Prostate gland (tissue), 2 donors: ENCODE results near the gene WDR38. TPM values are rescaled to one million over a fixed set of nuclear protein-coding genes. Genes with fewer than 3 reads are reported as not detected.

Experiments
- DNase-seq: peaks from one replicate; pipeline ENCODE4 v3.0.0-alpha.2; 2019; ENCODE audit warnings: low spot score
- H3K27ac ChIP-seq, 2 donors: fragments of 200-600 bp; sonication (generic); 2 replicates each; pipeline ENCODE4 v1.5.1; 2017 to 2019
- H3K27me3 ChIP-seq: fragments of 200-600 bp; sonication (generic); replicated peaks from 2 replicates; pipeline ENCODE4 v1.5.1; 2019; ENCODE audit not compliant: insufficient read depth
- H3K36me3 ChIP-seq, 2 donors: fragments of 200-600 bp; sonication (generic); 1 replicate in 1 of 2; 2 replicates in 1 of 2; pipeline versions ENCODE4 v1.5.1 to v1.8.1; 2017 to 2019
- H3K4me1 ChIP-seq: fragments of 200-600 bp; sonication (generic); replicated peaks from 2 replicates; pipeline ENCODE4 v1.5.1; 2019
- H3K4me3 ChIP-seq, 2 donors: fragments of 200-600 bp; sonication (generic); 2 replicates each; pipeline ENCODE4 v1.5.1; 2017 to 2019
- H3K9me3 ChIP-seq: fragments of 200-600 bp; sonication (generic); 2 replicates; pipeline ENCODE4 v1.5.1; 2017
- POLR2A ChIP-seq: fragments of 450-650 bp; IDR thresholded peaks from one replicate; pipeline ENCODE4 v1.6.1; 2016; ENCODE audit warnings: antibody characterized with exemption, mild to moderate bottlenecking
- POLR2AphosphoS5 ChIP-seq: sonication (generic); formaldehyde crosslinking; IDR thresholded peaks from one replicate; pipeline ENCODE4 v1.6.1; 2017; ENCODE audit warnings: antibody characterized with exemption
- WGBS: methylation state at CpG from one replicate; pipeline ENCODE4 v1.1.5; 2018; 5-methylcytosine and 5-hydroxymethylcytosine counted together
- intact Hi-C: fragments of 100-400 bp; cut with DNase I; formaldehyde crosslinking; loops from one replicate; pipeline ENCODE4 v1.14.2; 2022
- total RNA-seq, 2 donors: library from RNA; depleted of rRNA; stranded (reverse); fragments of >200 nt; gene quantifications; one replicate each; pipeline ENCODE4 v1.1.0, GENCODE V29; 2016
- TF ChIP-seq, protein P1 (sequence below), 4 experiments: fragments of 200-600 bp in 2 of 4; fragments of 450-650 bp in 2 of 4; sonication (generic) in 2 of 4; IDR thresholded peaks; 1 replicate in 3 of 4; 2 replicates in 1 of 4; pipeline ENCODE4 v1.5.1; 2016 to 2019; ENCODE audit warnings: antibody characterized with exemption in 4 of 4, mild to moderate bottlenecking in 2 of 4, moderate library complexity in 2 of 4

WDR38 gene
- total RNA-seq, 2 donors from 2014 or later, result not detected

DNA sequence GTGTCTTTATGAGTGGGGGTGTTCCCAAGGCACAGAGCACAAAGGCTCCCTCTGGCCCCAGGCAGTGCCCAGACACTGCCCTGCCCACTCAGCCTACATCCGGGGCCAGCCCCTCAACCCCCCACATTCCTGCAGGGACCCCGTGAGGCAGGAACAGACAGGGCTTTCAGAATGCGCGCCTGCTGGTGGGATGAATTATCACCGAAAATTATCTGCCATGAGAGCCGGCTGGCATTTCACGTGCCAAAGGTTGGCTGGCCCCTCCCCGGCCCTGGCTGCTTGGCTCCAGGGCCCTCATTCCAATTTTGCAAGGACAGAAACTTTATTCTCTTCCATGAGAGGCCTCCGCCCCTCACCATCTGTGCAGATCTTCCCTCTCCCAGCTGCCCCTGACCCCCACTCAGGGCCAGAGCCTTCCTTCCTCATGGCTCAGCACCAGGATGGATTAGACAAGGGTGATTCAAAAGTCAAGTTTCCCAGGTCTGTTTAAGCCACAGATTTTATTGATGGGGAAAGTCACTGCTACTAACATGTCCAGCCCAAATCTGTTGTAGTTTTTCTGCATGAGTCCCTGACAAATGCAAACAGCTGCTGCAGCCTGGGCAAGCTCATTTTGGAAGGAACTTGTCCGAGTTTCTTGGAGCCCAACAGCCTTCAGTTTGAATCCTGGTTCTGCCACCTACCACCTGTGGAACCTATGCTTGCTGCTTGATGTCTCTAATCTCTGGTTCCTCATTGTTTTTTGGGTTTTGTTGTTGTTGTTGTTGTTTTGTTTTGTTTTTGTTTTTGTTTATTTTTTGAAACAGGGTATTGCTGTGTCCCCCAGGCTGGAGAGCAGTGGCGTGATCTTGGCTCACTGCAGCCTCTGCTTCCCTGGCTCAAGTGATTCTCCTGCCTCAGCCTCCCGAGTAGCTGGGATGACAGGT, 32.3 kb upstream of the WDR38 start:
- no peak for DNase-seq
- intact Hi-C loops, result no loop called here
- H3K9me3 ChIP-seq, result no peaks in the 10 kb centered on the region
- no peaks in the 10 kb centered on the region for H3K36me3 ChIP-seq
- H3K4me3 ChIP-seq, result no peak overlapping the region
- TF ChIP-seq POLR2AphosphoS5 (no peak), POLR2A (no peak)
- TF ChIP-seq, protein P1, sequence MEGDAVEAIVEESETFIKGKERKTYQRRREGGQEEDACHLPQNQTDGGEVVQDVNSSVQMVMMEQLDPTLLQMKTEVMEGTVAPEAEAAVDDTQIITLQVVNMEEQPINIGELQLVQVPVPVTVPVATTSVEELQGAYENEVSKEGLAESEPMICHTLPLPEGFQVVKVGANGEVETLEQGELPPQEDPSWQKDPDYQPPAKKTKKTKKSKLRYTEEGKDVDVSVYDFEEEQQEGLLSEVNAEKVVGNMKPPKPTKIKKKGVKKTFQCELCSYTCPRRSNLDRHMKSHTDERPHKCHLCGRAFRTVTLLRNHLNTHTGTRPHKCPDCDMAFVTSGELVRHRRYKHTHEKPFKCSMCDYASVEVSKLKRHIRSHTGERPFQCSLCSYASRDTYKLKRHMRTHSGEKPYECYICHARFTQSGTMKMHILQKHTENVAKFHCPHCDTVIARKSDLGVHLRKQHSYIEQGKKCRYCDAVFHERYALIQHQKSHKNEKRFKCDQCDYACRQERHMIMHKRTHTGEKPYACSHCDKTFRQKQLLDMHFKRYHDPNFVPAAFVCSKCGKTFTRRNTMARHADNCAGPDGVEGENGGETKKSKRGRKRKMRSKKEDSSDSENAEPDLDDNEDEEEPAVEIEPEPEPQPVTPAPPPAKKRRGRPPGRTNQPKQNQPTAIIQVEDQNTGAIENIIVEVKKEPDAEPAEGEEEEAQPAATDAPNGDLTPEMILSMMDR (IDR thresholded peaks at IDR 0.05), result no peak
- H3K27me3 ChIP-seq, result peaks cover 2% of the 10 kb centered on the region
- no peaks in the 10 kb centered on the region for H3K4me1 ChIP-seq
- H3K27ac ChIP-seq, result no peak overlapping the region
- 48% methylated on average over 12 of the region's 12 CpGs for WGBS

DNA sequence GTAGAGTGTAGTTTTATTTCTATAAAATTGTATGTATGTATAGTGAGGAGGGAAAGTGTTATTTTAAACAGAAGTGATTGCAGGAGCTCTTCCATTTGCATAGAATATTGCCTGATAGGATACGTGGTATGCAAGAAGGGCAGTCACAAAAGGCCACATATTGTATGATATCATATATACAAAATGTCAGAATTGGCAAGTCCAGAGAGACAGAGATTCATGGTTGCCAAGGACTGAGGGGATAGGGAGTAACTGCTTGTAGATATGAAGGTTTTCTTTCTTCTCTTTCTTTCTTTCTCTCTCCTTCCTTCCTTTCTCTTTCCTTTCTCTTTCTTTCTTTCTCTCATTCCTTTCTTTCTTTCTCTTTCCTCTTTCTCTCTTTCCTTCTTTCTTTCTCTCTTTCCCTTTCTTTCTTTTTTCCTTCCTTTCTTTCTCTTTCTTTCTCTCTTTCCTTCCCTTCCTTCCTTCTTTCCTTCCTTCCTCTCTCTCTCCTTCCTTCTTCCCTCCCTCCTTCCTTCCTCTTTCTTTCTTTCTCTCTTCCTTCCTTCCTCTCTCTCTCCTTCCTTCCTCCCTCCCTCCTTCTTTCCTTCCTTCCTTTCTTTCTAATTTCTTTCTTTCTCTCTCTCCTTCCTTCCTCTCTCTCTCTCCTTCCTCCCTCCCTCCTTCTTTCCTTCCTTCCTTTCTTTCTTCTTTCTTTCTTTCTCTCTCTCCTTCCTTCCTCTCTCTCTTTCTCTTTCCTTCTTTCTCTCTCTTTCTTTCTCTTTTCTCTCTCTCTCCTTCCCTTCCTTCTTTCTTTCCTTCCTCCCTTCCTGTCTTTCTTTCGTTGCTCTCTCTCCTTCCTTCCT, 24.5 kb upstream of the WDR38 start:
- DNase-seq, result no peak
- no peaks in the 10 kb centered on the region for H3K4me1 ChIP-seq
- H3K36me3 ChIP-seq, result no peaks in the 10 kb centered on the region
- no peak for TF ChIP-seq POLR2AphosphoS5
- TF ChIP-seq, protein P1 (IDR thresholded peaks at IDR 0.05), result no peak
- TF ChIP-seq POLR2A, result no peak
- intact Hi-C loops, result no loop called here
- WGBS, result 59% methylated on average over 2 of the region's 2 CpGs
- no peak overlapping the region for H3K27ac ChIP-seq
- no peaks in the 10 kb centered on the region for H3K27me3 ChIP-seq
- H3K4me3 ChIP-seq, result no peak overlapping the region
- H3K9me3 ChIP-seq, result no peaks in the 10 kb centered on the region

DNA sequence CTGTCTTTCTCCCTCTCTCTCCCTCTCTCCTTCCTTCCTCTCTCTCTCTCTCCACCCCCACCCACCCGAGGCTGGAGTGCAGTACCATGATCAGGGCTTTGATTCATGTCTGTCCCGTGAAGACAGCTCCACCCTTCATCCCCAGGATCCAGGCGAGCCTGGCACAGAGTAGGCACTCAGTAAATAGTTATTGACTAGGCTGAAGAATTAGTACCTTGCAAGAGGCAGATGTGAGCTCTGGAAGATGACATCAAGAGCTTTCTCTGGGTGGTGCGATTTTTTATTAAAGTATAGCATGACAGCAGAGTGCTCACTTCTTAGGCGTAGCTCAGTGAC, 24.0 kb upstream of the WDR38 start:
- no peak overlapping the region for H3K27ac ChIP-seq
- intact Hi-C loops, result no loop called here
- H3K4me3 ChIP-seq, result no peak overlapping the region
- no peak for DNase-seq
- H3K36me3 ChIP-seq, result no peaks in the 10 kb centered on the region
- 39% methylated on average over 5 of the region's 5 CpGs for WGBS
- TF ChIP-seq POLR2AphosphoS5, result no peak
- no peak for TF ChIP-seq POLR2A
- TF ChIP-seq, protein P1 (IDR thresholded peaks at IDR 0.05), result no peak
- no peaks in the 10 kb centered on the region for H3K27me3 ChIP-seq
- no peaks in the 10 kb centered on the region for H3K4me1 ChIP-seq
- no peaks in the 10 kb centered on the region for H3K9me3 ChIP-seq

DNA sequence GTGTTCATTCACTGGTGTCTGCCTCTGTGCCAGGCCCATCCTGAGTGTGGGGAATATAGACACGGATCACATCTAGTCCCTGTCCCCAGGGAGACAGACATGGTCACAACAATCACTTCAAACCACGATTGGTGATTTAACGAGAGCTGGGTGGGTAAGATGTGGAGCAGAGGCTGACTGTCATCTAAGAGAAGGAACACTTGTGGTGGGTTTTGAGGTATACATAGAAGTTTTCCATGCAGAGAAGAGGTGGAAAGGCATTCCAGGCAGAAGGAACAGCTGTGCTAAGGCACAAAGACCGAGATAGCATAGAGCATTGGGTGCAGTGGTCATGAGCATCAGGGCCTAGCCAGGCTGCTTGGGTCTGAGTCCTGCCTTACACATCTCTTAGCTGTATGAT, 22.7 kb upstream of the WDR38 start:
- Histone ChIP-seq H3K36me3 (no peaks in the 10 kb centered on the region), H3K27ac (no peak overlapping the region), H3K4me1 (no peaks in the 10 kb centered on the region), H3K4me3 (no peak overlapping the region), H3K27me3 (no peaks in the 10 kb centered on the region), H3K9me3 (no peaks in the 10 kb centered on the region)
- no peak for DNase-seq
- WGBS, result 72% methylated on average over 4 of the region's 4 CpGs
- intact Hi-C loops, result no loop called here
- TF ChIP-seq, protein P1 (IDR thresholded peaks at IDR 0.05), result no peak
- no peak for TF ChIP-seq POLR2A
- no peak for TF ChIP-seq POLR2AphosphoS5
